Activated CD8-positive, alpha-beta memory T cell treated with anti-CD3 and anti-CD28 coated beads for 1 hour (primary cell): Measurements from ENCODE around the gene WWP2.
"Not testable (repeated sequence)": the region's sequence is repeated elsewhere in the genome, so short reads cannot be mapped to it uniquely, and the experiment has no call there.

Experiments
- DNase-seq, 2 donors: peaks; one replicate each; pipeline ENCODE4 v3.0.0-alpha.2; 2020; ENCODE audit warnings: low read depth in 1 of 2; ENCODE audit errors: extremely low read depth in 1 of 2

Gene WWP2

GRCh38 chr16:69830146-69830533, 68.0 kb downstream of the WWP2 start:
- no peak for DNase-seq

- DNase-seq: no peak
Measured at GRCh38 chr16:69830534-69831211, 68.5 kb downstream of the WWP2 start.

- no peak for DNase-seq
Measured at GRCh38 chr16:69831212-69832123, 69.3 kb downstream of the WWP2 start.

GRCh38 chr16:69833357-69834282, 71.5 kb downstream of the WWP2 start:
- no peak for DNase-seq

DNA sequence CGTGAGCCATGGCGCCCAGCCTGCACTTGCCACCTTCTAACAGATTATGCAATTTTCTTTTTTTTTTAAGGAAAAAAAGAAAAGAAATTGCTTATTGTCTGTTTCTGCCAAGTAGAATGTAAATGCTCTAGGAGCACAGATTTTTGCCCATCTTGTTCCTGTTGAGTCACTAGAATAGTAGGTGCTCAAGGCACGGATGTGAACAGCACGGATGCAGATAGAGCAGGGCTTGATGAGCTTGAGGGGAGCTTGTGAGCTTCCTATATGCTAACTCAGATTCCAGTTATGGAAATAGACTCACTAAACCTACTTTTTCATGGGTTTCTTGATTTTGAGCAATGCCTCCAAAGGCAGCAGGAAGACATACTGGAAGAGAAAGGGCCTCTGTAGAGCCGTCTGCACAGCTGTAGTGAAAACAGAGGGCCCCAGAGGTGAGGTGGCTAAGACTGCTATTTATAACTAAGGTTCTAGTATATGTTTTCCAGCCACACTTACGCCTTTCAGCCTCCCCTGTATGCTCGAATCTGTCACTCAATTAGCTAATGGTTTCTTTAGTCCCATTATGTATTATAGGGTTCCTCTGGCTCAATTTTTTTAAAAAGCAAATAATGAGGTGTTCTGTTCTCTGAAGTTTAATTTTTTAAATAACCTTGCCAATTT, 72.8 kb downstream of the WWP2 start:
- DNase-seq: no peak

GRCh38 chr16:69836257-69836656, 74.1 kb downstream of the WWP2 start:
- DNase-seq: no peak

DNA sequence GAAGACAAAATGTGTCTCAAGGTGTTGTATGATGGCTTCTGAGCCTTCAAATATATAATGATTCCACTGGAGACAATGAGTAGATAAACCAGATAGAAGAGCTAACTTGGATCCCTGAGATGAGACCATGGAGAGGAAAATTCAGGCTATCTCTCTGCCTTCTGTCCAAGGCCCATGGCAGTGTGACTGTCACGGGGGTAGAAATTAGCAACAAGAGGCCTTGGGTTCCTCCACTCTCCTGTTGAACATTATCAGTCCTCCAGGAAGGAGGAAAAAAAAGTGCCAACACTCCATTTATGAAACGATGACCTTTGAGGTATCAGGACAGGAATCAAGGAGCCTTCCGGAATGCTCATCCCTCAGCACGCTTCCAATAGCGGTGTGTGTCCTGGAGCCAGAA, 75.2 kb downstream of the WWP2 start:
- no peak for DNase-seq

DNA sequence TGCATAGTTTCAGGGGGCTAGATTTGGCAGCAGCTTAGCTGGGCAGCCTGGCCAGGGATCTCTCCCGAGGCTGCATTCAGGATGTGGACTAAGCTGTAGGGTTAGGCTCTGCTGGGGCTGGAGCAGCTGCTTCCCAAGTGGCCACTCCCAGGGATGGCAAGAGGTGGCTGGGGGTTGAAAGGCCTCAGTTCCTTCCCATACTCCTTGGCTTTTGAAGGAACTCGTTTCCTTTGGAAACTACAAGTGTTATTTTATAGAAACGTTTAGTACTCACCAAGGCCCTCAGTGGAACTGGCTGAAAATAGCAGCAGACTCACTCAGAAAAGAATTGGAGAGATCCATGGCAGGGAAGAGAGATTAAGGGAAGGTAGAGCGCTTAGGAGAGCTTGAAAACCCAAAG, 76.4 kb downstream of the WWP2 start:
- no peak for DNase-seq

DNA sequence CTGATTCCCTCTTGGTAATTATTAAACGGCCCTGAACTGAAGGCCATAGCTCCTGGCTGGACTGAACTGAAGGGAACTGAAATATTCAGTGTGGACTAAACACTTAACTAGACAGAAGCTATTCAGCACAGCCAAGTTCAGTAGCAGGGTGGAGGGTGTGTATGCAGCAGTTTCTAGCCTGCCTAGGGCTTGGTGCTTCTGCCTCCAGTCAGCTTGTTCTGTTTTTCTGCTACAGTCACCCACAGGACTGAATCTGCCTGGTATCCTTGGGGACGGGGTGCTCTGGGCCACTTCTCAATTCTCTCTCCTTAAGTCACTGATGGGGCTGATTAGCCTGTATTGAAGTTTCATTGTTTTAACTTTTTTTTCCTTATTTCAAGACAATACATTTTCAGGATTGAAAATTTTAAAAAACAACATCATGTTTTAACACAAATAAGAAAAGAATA, 77.1 kb downstream of the WWP2 start:
- DNase-seq: no peak

DNA sequence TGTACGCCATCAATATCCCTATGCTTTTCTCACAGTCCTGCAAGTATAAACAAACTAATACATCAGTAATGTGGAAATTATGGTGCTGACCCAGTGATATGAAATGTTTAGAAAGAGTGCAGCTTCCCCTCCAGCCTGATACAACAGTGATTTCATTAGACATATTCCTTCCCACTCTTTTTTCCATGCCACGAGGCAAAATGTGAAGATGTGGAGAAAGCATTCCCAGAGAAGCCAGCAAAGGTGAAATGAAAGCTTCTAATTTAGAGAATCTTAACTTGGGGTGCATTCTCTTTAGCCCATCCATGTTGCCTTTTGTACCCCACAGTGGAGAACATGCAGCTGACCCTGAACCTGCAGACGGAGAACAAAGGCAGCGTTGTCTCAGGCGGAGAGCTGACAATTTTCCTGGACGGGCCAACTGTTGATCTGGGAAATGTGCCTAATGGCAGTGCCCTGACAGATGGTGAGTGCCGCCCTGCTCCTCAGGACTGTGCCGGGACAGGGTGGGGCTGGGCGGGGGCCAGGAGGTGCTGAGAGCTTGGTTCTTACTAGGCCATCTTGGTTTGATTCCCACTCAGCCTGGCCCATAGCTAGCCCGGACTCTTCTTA, 77.8 kb downstream of the WWP2 start:
- DNase-seq: no peak

DNA sequence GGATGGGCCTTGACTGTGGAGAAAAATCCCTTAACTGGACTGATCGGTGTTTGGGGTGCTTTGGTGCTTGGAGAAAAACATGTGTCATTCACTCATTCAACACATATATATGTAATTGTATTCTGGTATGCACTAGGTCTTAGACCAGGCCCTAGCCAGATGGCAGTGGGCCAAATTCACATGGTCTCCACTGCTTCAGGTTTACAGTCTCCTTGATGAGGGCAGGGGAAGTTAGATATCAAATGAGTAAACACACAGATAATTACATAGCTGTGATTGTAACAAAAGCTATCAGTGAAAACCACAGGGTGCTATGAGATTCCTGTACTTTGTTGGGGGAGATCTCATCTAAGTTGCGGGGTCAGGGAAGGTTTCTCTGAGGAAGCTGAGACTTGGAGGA, 78.8 kb downstream of the WWP2 start:
- DNase-seq: no peak

DNA sequence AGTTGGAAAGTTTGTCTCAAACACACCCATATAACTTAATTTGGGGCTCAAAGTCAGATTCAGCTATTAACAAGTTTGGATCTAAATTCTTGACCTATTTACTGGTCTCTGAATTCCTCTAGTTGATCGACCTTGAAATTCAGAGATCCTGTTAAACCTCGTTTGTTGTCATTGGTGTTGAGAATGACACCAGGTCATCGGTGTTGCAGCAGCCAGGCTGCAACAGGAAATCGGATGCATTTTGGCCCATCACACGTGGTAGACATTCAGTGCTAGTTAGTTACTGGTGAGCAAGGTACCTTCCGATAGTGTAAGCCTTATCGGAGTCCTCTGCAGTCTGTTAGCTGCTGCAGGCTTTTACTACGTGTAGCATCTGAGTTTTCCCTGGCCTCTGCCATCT, 82.3 kb downstream of the WWP2 start:
- DNase-seq: no peak

DNA sequence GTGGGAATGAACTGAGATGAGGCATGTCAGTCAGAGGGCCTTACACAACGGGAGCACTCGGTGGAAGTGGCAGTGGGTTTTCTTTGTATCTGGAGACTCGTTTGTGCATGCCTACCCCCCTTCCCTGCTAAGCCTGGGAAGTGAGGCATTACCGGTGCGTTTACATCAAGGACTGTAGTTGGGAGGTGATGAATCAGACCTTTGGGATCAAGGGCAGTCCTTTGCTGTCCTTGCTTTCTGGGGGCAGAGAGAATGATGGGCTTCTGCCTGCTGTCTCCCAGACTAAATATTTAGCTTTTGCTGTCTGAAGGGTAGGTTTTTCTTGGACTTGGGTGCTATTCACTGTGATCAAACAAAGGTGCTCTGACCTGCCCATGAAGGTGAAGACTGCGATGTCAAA, 83.0 kb downstream of the WWP2 start:
- DNase-seq: no peak

DNA sequence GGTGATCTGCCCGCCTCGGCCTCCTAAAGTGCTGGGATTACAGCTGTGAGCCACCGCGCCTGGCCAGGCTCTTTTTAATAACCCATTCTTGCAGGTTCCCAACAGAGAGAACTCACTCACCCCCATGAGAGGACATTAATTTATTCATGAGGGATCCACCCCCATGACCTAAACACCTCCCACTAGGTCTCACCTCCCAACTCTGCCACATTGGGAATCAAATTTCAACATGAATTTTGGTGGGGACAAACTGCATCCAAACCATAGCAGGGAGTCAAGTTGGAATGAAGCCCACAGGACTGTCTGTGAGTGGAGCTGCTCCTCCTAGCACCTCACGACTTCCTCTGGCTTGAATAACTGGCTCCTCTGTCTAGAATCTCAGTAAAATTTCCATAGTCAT, 85.5 kb downstream of the WWP2 start:
- DNase-seq: no peak

DNA sequence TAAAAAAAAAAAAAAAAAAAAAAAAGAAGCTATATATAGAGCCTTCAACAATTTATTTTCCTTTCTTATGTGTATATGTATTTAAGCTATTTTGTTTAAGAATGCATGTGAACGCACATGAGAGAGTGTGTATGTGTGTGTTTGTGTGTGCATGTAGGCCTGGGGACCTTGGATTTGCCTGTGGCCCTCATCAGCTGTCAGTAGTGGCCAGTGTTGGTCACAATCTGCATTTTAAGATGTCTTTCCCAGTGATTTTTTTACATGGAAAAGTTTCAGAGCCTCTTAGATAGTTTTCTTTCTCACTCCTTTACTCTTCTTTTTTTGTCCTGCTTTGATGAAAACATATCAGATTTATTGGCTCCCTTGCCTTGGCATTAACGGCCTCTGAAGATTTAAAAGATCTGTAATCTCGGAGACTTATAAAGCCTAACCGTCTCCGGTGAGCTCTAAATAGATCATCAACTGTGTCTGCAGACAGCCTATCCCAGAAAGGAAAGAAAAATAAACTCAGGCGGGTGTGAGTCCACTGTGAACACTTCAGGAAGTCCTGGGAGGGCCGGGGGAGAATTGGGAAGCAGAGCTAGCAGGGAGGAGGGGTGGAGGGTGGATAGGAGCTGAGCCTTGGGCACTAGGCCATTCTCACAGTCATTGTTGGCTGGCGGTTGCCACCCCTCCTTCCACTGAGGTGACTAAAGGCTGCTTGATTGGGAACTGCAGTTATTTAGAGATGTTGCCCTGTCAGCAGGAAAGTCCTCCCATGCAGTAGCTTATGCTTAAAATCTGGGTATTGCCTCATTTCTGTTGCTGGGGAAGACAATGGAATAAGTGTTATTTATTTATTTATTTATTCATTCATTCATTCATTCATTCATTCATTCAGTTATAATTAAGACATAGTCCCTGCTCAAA, 86.8 kb downstream of the WWP2 start:
- DNase-seq: no peak

- no peak for DNase-seq
Measured at GRCh38 chr16:69851491-69852240, 89.5 kb downstream of the WWP2 start.

DNA sequence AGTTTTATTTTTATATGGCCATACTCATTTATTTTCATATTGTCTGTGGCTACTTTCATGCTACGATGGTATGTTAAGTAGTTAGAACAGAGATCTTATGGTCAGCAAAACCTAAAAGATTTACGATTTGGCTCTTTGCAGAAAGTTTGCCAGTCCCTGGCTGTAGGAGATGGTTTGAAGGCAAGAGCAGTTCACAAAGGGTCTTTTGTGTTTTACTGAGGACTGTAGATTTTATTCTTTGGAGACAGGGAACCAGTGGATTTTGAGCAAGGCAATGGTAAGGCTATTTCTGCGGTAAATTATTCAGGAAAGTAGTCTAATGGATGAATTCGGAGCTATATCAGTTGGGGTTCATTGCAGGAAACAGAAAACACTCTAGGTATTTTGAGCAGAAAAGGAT, 90.7 kb downstream of the WWP2 start:
- DNase-seq: no peak

- DNase-seq: no peak
Measured at GRCh38 chr16:69853481-69853880, 91.3 kb downstream of the WWP2 start.

DNA sequence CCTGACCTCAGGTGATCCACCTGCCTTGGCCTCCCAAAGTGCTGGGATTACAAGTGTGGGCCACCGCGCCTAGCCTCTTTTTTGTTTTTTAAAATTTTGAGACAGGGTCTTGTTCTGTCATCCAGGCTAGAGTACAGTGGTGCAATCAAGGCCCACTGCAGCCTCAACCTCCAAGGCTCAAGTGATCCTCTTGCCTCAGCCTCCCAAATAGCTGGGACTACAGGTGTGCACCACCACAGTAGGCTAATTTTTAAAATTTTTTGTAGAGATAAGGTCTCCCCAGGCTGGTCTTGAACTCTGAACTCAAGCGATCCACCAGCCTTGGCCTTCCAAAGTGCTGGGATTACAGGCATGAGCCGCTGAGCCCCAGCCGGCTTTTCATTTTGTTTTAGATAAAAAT, 92.6 kb downstream of the WWP2 start:
- DNase-seq: not testable (repeated sequence)
